ENCODE data around the gene GPHA2. TPM values are rescaled to one million over a fixed set of nuclear protein-coding genes. Genes with fewer than 3 reads are reported as not detected.

GPHA2 gene
- total RNA-seq, 1 donor from 2014 or later = not detected

DNA sequence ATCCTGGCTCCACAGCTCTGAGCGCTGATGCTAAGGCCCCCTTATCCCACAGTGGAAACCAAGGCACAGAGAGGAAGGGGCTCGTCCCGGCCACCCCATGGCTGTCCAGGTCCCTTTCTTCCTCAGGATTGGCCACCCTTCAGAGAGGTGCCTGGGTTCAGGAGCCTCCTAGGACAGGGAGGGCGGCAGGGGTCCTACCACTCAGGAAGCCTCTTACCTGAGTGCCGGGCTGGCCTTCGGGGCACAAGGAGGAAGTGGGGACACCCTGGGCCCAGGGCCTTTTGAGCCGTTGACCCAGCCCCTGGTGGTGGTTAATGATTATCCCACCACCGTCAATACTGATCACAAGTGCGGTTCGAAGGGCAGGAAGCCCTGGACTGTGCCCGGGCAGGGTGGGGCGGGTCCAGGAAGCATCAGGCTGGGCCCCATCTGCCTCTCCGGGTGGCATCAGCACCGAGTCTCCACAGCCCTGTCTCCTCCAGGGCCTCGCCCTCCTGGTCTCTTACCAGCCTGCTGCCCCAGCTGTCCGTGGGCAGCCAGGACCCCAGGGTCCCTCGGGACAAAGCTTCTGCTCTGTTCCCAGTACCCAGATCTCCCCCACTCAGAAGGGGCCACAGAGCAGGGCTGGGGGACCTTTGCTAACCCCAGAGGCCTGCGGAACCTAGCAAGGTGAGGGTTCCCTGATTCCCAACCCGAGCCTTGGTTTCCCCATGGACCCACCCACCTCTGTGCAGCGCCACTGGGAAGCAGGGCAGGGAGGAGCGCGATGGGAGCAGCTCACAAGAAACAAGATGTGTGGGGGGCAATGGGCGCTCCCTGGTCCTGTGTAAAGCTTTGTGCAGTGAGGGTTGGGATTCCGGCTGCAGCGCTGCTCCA, 42.3 kb downstream of the GPHA2 start:
- intact Hi-C loops (cut with micrococcal nuclease) = loop anchor here (1.0 kb wide), 1 partner anchor 46 kb away; no protein-coding TSS in a partner anchor

DNA sequence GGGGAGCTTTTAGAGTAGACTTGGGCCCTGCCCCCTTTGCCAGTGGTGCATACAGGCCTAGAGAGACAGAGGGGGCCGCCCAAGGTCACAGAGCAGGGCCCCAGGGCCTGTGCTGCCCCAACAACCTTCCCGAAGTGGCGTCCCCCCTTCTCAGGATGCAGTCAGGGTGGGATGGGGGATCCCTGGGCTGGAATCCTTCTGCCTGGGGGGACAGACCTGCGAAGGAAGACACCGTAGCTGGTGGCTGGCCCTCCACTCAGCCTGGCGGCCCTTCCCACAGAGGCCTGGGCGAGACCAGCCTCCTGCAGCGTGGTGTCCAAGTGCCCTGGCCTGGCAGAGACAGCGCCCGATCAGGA, 42.9 kb downstream of the GPHA2 start:
- intact Hi-C loops (cut with micrococcal nuclease) = no loop called here

DNA sequence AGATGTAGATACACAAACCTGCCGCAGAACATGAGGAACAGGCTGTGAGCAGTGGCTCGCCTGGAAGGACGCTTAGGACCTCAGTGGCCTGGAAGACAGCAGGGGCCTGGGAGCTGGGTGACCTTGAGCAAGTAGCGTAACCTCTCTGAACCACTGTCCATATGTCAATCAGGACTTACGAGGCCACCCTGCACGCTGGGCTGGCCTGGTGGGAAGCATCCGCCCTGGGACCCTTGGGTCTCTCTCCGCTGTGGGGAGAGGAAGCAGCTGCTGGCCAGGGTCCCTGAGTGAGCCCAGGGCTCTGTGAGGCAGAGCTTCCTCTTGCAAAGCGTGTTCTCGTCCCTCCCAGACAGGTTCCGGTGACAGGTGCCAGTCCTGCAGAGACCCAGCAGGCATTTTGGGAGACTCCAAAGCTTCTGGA, 43.3 kb downstream of the GPHA2 start:
- intact Hi-C loops (cut with micrococcal nuclease) = no loop called here

DNA sequence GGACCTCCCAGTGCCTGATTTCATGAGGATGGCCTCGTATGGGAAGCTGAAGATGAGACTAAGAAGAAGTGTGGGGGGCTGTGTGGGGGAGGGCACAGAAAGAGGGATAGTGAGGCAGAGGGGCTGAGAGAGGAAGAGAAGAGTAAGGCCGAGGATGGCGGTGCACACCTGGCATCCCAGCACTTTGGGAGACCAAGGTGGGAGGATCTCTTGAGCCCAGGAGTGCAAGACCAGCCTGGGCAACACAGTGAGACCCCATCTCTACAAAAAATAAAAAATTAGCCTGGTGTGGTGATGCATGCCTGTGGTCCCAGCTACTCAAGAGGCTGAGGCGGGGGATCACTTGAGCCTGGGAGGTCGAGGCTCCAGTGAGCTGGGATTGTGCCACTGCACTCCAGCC, 43.8 kb downstream of the GPHA2 start:
- intact Hi-C loops (cut with micrococcal nuclease) = no loop called here

DNA sequence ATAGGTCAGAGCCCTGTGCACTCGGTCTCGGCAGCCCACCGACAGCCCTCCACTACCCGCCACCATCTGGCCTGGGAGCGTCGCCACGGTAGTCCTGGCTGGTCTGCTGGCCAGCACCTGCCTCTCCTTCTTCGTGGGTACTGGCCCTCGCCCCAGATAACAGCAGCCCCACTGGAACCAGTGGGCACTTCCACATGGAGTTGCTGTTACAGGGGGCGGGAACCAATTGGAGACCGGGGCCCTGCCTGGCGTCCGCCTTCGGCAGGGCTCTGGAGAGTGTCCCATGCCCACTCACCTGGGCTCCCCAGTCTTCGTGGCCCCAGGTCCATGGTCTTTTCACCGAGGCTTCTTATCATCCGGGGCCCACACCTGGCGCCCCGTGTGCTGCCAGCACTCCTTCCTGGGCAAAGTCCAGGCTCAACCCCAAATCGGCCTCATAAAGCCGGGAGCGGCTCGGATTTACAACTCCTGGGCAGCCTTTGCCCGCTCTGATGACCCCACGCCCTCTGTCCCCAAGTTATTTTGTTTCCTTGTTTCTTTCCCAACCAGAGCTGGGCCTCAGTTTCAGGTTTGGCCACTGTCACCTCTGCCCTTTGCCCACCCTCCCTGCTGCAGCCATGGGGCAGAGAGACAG, 44.4 kb downstream of the GPHA2 start:
- intact Hi-C loops (cut with micrococcal nuclease) = no loop called here

DNA sequence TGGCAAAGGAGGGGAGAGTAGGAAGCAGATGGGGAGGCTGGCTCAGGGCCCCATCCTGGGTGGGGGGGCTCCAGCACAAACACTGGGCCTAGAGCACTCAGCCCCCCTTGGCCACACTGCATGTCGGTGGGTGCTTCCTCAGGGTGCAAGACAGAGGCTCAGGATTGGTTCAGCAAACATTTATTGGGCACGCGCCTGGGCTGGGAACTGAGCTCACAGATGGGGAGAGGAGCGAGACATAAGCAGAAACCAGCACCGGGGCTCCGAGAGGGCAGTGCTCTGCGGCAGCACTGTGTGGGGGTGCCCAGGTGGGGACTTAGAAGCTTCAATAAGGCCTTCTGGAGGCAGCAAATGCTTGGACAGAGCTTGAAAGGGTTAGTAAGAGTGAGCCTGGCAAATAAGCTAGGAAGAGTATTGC, 45.2 kb downstream of the GPHA2 start:
- intact Hi-C loops (cut with micrococcal nuclease) = no loop called here

DNA sequence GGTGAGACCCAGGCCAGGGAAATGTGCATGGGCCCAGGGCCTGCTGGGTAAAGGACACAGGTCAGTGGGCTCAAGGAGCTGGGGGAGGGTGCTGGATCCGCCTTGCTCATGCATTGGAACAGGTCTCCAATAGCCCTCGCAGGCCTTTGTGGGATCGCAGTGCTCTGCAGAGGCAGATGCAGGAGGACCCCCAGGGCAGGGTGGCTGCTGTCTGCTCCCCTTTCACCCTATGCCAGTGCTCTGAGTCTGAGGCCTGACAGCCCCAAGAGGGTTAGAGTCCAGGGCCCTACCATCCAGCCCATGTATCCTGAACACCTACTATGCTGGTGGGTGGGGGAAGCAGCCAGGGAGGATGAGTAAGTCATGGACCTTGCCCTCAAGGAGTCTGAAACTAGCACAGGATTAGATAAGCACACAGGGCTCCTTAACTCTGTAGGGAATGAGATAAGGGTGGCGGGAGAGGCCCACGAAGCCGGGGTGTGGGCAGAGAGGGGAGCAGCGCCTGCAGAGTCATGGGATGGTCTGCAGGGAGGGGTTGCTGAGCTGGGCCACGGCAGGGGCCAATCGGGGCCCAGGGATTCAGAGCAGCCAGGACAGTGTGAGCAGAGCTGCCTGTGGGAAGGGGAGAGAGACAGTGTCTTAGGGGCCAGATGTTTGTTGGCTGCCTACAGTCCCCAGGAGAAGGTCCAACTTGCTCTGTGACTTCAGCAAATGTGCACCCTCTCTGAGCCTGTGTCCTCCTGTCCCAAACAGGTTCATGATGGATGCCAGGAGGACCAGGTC, 46.8 kb downstream of the GPHA2 start:
- intact Hi-C loops (cut with micrococcal nuclease) = loop anchor here (1.0 kb wide), 2 partner anchors 9 to 42 kb away; no protein-coding TSS in a partner anchor

DNA sequence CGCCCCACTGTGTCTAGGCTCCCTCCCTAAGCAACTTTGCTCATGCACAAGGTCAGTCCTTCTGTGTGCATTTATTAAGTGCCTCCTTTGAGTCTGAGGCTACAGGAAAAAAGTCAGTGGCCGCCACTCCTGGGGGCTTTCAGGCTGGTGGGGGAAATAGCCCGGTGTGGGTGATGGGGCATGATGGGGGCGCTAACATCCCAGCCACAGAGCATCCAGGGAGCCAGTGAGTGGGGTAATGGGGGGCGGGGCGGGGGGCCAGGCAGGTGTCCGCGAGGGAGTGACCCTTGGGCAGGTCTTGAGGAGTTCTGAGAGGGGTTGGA, 47.3 kb downstream of the GPHA2 start:
- intact Hi-C loops (cut with micrococcal nuclease) = loop anchor here (1.0 kb wide), 2 partner anchors 8 to 41 kb away; no protein-coding TSS in a partner anchor

DNA sequence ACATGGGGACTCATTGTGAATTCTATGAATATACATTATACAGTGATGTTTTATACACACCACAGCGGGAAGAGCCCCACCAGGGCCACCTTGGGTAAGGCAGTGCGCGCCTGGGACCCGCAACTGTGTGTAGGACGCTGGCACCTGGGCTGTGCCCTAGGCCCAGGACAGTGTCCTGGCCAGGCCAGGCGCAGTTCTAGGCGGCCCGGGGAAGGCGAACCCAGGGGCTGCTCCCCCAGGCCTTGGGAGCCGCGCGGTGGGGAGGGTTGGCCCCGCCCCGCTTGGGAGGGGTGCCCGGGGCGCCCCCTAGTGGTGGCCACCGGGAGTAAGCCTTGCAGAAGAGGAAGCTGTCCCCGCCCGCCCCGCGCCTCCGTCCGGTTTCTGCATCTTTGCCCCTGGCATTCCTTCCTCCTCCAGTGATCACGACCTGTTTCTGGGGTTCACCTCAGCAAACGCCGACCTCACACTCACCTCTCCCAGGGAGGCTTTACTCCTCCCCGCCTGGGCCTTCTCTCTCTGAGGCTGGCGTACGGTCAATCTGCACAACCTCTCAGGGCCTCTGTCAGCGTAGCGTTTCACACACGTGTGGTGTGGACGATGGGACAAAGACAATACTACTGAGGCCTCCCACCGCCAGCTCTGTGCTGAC, 47.8 kb downstream of the GPHA2 start:
- intact Hi-C loops (cut with micrococcal nuclease) = loop anchor here (1.0 kb wide), 2 partner anchors 8 to 41 kb away; no protein-coding TSS in a partner anchor

DNA sequence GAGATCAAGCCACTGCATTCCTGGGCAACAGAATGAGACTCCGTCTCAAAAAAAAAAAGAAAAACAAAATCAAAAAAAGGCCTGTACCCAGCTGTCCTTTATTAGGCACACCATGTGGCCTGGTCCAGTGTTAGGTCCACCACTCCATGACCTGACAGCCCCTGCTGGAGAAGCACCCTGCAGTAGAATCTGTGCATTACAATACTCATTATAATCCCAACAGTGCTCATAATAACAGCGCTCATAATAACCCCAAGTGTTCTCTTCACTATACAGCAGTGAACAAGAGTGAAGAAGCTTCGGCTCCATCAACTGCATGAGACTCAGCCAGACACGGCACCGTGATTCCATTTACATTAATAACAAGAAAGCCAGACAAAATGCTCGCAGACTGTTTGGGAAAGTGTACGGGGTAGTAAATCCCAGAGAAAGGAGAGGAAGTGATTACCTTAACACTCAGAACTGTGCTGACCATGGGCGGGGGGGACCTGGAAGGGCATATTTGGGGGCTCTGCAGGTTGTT, 48.4 kb downstream of the GPHA2 start:
- intact Hi-C loops (cut with micrococcal nuclease) = no loop called here

DNA sequence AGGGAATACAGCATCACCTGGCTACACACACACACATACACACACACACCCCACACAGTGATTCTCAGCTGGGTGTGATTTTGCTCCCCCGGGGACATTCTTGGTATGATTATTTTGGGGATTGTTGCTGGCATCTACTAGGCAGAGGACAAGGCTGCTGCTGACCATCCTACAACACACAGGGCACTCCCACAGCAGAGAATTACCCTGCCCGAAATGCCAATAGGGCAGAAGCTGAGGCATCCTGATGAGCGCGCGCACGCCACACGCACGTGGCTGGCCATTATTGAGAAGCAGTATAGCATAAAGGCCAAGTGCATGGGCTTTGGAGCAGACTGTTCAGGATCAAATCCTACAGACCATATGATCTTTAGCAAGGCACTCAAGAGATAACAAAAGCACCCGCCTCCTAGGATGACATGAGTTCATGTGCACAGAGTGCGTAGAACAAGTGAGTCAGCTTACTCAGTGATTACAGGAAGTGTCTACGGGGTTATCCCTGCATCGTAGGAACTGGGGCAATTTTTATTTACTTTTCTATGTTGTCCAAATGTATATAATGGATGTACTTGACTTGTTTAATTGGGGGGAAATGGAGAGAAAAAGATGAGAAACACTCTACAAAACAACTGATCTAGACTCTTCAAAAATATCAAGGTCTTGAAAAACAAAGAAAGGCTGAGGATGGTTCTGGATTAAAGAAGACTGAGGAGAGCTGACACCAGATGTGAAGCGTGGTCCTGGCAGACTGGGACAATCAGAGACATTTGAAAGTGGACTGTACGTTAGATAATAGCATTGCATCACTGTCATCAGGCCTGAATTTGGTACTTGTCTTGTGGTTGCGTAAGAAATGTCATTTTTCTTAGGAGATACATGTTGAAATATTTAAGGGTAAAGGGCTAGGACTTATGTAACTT, 50.1 kb downstream of the GPHA2 start:
- intact Hi-C loops (cut with micrococcal nuclease) = loop anchor here (1.0 kb wide), 1 partner anchor 34 kb away; no protein-coding TSS in a partner anchor

Other genes with a start within 250 kb of the GPHA2 start
- gene NRXN2, start 212.7 kb downstream of the GPHA2 start, total RNA-seq = 0.71 and 1.3 TPM in 2 replicates
- gene RASGRP2, start 191.8 kb downstream of the GPHA2 start, total RNA-seq = 189 and 192 TPM in 2 replicates
- gene PYGM, start 175.9 kb downstream of the GPHA2 start, total RNA-seq = 7.3 and 8.6 TPM in 2 replicates
- gene SF1, start 157.4 kb downstream of the GPHA2 start, total RNA-seq = 485 and 486 TPM in 2 replicates
- 79.2 and 80.7 TPM in 2 replicates for gene MAP4K2, start 132.7 kb downstream of the GPHA2 start, total RNA-seq
- 28.7 TPM in 2 replicates for gene MEN1, start 125.3 kb downstream of the GPHA2 start, total RNA-seq
- 0.42 and 1.0 TPM in 2 replicates for gene CDC42BPG, start 91.2 kb downstream of the GPHA2 start, total RNA-seq
- 133 and 145 TPM in 2 replicates for gene EHD1, start 57.3 kb downstream of the GPHA2 start, total RNA-seq
- gene ATG2A, start 18.7 kb downstream of the GPHA2 start, total RNA-seq = 30.3 and 31.3 TPM in 2 replicates
- gene PPP2R5B, start 11.2 kb downstream of the GPHA2 start, total RNA-seq = 17.0 and 18.6 TPM in 2 replicates
- not detected in 2 replicates for gene MAJIN, start 36.2 kb upstream of the GPHA2 start, total RNA-seq
- gene BATF2, start 61.1 kb upstream of the GPHA2 start, total RNA-seq = 0.10 TPM in 1 of 2 replicates, not detected in the other
- 55.8 and 57.9 TPM in 2 replicates for gene ARL2, start 78.3 kb upstream of the GPHA2 start, total RNA-seq
- gene SNX15, start 91.5 kb upstream of the GPHA2 start, total RNA-seq = 29.9 and 35.8 TPM in 2 replicates
- gene SAC3D1, start 105.3 kb upstream of the GPHA2 start, total RNA-seq = 17.0 and 17.5 TPM in 2 replicates
- gene NAALADL1, start 122.7 kb upstream of the GPHA2 start, total RNA-seq = 14.1 and 14.4 TPM in 2 replicates
- 70.7 and 72.1 TPM in 2 replicates for gene CDCA5, start 148.1 kb upstream of the GPHA2 start, total RNA-seq
- 31.2 and 33.9 TPM in 2 replicates for gene ZFPL1, start 148.3 kb upstream of the GPHA2 start, total RNA-seq
- gene VPS51, start 160.3 kb upstream of the GPHA2 start, total RNA-seq = 145 and 152 TPM in 2 replicates
- 19.7 and 25.4 TPM in 2 replicates for gene TM7SF2, start 176.0 kb upstream of the GPHA2 start, total RNA-seq
- gene ZNHIT2, start 181.8 kb upstream of the GPHA2 start, total RNA-seq = 11.5 and 11.9 TPM in 2 replicates
- 978 and 991 TPM in 2 replicates for gene FAU, start 186.2 kb upstream of the GPHA2 start, total RNA-seq
- 50.1 and 57.6 TPM in 2 replicates for gene MRPL49, start 186.4 kb upstream of the GPHA2 start, total RNA-seq
- gene SYVN1, start 198.6 kb upstream of the GPHA2 start, total RNA-seq = 53.2 and 67.2 TPM in 2 replicates
- not detected in 2 replicates for gene SPDYC, start 234.3 kb upstream of the GPHA2 start, total RNA-seq
- 191 TPM in 2 replicates for gene CAPN1, start 246.0 kb upstream of the GPHA2 start, total RNA-seq

Data from T-helper 1 cell treated with Interleukin-12 subunit alpha and Interleukin-12 subunit beta and Interleukin-4 antibody, amounts not matched to agents 30 ng/mL and 1 ng/mL, for 36 hours (primary cell).